Inferior parietal cortex (tissue), 1 donor: Measurements from ENCODE around the gene CHSY1.
A peak's percentile ranks its signal among the peaks of the same experiment; 100 is the strongest.

Experiments
- DNase-seq: peaks from one replicate; pipeline ENCODE4 v3.0.0-alpha.2; 2016; ENCODE audit errors: extremely low spot score

CHSY1 gene

GRCh38 chr15:101170568-101171350 lies 81.1 kb downstream of the CHSY1 start:
- DNase-seq: no peak

GRCh38 chr15:101169495-101170071 lies 82.3 kb downstream of the CHSY1 start:
- no peak for DNase-seq

GRCh38 chr15:101168898-101169494 lies 82.9 kb downstream of the CHSY1 start:
- no peak for DNase-seq

- no peak for DNase-seq
Measured at GRCh38 chr15:101168463-101168824, 83.4 kb downstream of the CHSY1 start.

GRCh38 chr15:101167753-101168462 lies 83.9 kb downstream of the CHSY1 start:
- DNase-seq: no peak

- DNase-seq: no peak
Measured at GRCh38 chr15:101167411-101167752, 84.5 kb downstream of the CHSY1 start.

- DNase-seq: no peak
Measured at GRCh38 chr15:101165905-101166471, 85.9 kb downstream of the CHSY1 start.

GRCh38 chr15:101162701-101163483 lies 89.0 kb downstream of the CHSY1 start:
- peak; percentile 35 for DNase-seq

GRCh38 chr15:101161656-101162055 lies 90.2 kb downstream of the CHSY1 start:
- no peak for DNase-seq

- DNase-seq: no peak
Measured at GRCh38 chr15:101159936-101160815, 91.7 kb downstream of the CHSY1 start.

GRCh38 chr15:101159096-101159935 lies 92.5 kb downstream of the CHSY1 start:
- DNase-seq: no peak

GRCh38 chr15:101158166-101159095 lies 93.4 kb downstream of the CHSY1 start:
- no peak for DNase-seq

- DNase-seq: no peak
Measured at GRCh38 chr15:101157721-101158120, 94.1 kb downstream of the CHSY1 start.

GRCh38 chr15:101156509-101157159 lies 95.2 kb downstream of the CHSY1 start:
- no peak for DNase-seq

GRCh38 chr15:101156061-101156460 lies 95.8 kb downstream of the CHSY1 start:
- no peak for DNase-seq

- DNase-seq: no peak
Measured at GRCh38 chr15:101153801-101154656, 97.8 kb downstream of the CHSY1 start.

GRCh38 chr15:101152914-101153313 lies 98.9 kb downstream of the CHSY1 start:
- no peak for DNase-seq
